ENCODE measurements around the gene CALM3. TPM values are rescaled to one million over a fixed set of nuclear protein-coding genes. Genes with fewer than 3 reads are reported as not detected.

CALM3 gene
- total and polyA plus RNA-seq, 2 experiments from 2014 or later, result 148 to 215 TPM

GRCh38 chr19:46611776-46612175 is 10.6 kb downstream of the CALM3 start:
- Histone ChIP-seq H3F3A (replicated peaks; ENCODE audit: low read depth) (no peaks in the 10 kb centered on the region), H3K4me1 (ENCODE audit: insufficient read depth) (no peaks in the 10 kb centered on the region), H3K79me2 (replicated peaks; ENCODE audit: insufficient read depth) (no peaks in the 10 kb centered on the region), H3K27me3 (ENCODE audit: insufficient read depth) (no peaks in the 10 kb centered on the region), H3K36me3 (ENCODE audit: insufficient read depth) (peaks cover 16% of the 10 kb centered on the region; the same call in 1 of the 2 replicates), H3K4me2 (no peak overlapping the region), H3K4me3 (no peak overlapping the region), H2AFZ (no peak overlapping the region), H4K20me1 (replicated peaks; ENCODE audit: insufficient read depth) (0 out of 2 replicates have a peak, but pooled peaks cover 4% of the 10 kb centered on the region), H3K27ac (ENCODE audit: low read depth) (no peak overlapping the region), H3K9me2 (ENCODE audit: insufficient read depth) (no peaks in the 10 kb centered on the region)
- no peak for DNase-seq (ENCODE audit: low spot score)
- Mint-ChIP-seq H3K27me3 (ENCODE audit: insufficient read depth, low read depth, poor library complexity) (peaks cover 9% of the 10 kb centered on the region), H3K36me3 (ENCODE audit: low read depth) (peaks cover 35% of the 10 kb centered on the region), H3K27ac (no peak overlapping the region), H3K4me1 (peaks cover 9% of the 10 kb centered on the region), H3K4me3 (no peak overlapping the region), H3K9me3 (no peaks in the 10 kb centered on the region)
- ATAC-seq, result no peak
- TF ChIP-seq, protein P1, sequence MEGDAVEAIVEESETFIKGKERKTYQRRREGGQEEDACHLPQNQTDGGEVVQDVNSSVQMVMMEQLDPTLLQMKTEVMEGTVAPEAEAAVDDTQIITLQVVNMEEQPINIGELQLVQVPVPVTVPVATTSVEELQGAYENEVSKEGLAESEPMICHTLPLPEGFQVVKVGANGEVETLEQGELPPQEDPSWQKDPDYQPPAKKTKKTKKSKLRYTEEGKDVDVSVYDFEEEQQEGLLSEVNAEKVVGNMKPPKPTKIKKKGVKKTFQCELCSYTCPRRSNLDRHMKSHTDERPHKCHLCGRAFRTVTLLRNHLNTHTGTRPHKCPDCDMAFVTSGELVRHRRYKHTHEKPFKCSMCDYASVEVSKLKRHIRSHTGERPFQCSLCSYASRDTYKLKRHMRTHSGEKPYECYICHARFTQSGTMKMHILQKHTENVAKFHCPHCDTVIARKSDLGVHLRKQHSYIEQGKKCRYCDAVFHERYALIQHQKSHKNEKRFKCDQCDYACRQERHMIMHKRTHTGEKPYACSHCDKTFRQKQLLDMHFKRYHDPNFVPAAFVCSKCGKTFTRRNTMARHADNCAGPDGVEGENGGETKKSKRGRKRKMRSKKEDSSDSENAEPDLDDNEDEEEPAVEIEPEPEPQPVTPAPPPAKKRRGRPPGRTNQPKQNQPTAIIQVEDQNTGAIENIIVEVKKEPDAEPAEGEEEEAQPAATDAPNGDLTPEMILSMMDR (conservative IDR thresholded peaks at IDR 0.05; ENCODE audit: low read depth in 2 of 2), result no peak
- no peak for TF ChIP-seq CREB1 (CRISPR knock-in tag; IDR thresholded peaks at IDR 0.05; ENCODE audit: low read depth)
- TF ChIP-seq ZNF331 (CRISPR knock-in tag; IDR thresholded peaks at IDR 0.05; ENCODE audit: low read depth), result no peak
- TF ChIP-seq JUNB (IDR thresholded peaks at IDR 0.05; ENCODE audit: unreplicated experiment), result no peak
- no peak for TF ChIP-seq NANOG (IDR thresholded peaks at IDR 0.05; ENCODE audit: borderline replicate concordance)
- TF ChIP-seq, protein P2, sequence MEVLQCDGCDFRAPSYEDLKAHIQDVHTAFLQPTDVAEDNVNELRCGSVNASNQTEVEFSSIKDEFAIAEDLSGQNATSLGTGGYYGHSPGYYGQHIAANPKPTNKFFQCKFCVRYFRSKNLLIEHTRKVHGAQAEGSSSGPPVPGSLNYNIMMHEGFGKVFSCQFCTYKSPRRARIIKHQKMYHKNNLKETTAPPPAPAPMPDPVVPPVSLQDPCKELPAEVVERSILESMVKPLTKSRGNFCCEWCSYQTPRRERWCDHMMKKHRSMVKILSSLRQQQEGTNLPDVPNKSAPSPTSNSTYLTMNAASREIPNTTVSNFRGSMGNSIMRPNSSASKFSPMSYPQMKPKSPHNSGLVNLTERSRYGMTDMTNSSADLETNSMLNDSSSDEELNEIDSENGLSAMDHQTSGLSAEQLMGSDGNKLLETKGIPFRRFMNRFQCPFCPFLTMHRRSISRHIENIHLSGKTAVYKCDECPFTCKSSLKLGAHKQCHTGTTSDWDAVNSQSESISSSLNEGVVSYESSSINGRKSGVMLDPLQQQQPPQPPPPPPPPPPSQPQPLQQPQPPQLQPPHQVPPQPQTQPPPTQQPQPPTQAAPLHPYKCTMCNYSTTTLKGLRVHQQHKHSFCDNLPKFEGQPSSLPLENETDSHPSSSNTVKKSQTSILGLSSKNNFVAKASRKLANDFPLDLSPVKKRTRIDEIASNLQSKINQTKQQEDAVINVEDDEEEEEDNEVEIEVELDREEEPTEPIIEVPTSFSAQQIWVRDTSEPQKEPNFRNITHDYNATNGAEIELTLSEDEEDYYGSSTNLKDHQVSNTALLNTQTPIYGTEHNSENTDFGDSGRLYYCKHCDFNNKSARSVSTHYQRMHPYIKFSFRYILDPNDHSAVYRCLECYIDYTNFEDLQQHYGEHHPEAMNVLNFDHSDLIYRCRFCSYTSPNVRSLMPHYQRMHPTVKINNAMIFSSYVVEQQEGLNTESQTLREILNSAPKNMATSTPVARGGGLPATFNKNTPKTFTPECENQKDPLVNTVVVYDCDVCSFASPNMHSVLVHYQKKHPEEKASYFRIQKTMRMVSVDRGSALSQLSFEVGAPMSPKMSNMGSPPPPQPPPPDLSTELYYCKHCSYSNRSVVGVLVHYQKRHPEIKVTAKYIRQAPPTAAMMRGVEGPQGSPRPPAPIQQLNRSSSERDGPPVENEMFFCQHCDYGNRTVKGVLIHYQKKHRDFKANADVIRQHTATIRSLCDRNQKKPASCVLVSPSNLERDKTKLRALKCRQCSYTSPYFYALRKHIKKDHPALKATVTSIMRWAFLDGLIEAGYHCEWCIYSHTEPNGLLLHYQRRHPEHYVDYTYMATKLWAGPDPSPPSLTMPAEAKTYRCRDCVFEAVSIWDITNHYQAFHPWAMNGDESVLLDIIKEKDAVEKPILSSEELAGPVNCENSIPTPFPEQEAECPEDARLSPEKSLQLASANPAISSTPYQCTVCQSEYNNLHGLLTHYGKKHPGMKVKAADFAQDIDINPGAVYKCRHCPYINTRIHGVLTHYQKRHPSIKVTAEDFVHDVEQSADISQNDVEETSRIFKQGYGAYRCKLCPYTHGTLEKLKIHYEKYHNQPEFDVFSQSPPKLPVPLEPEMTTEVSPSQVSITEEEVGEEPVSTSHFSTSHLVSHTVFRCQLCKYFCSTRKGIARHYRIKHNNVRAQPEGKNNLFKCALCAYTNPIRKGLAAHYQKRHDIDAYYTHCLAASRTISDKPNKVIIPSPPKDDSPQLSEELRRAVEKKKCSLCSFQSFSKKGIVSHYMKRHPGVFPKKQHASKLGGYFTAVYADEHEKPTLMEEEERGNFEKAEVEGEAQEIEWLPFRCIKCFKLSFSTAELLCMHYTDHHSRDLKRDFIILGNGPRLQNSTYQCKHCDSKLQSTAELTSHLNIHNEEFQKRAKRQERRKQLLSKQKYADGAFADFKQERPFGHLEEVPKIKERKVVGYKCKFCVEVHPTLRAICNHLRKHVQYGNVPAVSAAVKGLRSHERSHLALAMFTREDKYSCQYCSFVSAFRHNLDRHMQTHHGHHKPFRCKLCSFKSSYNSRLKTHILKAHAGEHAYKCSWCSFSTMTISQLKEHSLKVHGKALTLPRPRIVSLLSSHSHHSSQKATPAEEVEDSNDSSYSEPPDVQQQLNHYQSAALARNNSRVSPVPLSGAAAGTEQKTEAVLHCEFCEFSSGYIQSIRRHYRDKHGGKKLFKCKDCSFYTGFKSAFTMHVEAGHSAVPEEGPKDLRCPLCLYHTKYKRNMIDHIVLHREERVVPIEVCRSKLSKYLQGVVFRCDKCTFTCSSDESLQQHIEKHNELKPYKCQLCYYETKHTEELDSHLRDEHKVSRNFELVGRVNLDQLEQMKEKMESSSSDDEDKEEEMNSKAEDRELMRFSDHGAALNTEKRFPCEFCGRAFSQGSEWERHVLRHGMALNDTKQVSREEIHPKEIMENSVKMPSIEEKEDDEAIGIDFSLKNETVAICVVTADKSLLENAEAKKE (CRISPR knock-in tag; IDR thresholded peaks at IDR 0.05), result no peak
- TF ChIP-seq EZH2phosphoT487 (IDR thresholded peaks at IDR 0.05; ENCODE audit: unreplicated experiment), result no peak
- TF ChIP-seq STAT1 (IDR thresholded peaks at IDR 0.05; ENCODE audit: unreplicated experiment), result no peak
- TF ChIP-seq POLR2AphosphoS5 (IDR thresholded peaks at IDR 0.05; ENCODE audit: low read depth), result no peak
- TF ChIP-seq ETS1 (IDR thresholded peaks at IDR 0.05), result no peak
- TF ChIP-seq ZNF114 (CRISPR knock-in tag; IDR thresholded peaks at IDR 0.05), result no peak
- TF ChIP-seq, protein P3, sequence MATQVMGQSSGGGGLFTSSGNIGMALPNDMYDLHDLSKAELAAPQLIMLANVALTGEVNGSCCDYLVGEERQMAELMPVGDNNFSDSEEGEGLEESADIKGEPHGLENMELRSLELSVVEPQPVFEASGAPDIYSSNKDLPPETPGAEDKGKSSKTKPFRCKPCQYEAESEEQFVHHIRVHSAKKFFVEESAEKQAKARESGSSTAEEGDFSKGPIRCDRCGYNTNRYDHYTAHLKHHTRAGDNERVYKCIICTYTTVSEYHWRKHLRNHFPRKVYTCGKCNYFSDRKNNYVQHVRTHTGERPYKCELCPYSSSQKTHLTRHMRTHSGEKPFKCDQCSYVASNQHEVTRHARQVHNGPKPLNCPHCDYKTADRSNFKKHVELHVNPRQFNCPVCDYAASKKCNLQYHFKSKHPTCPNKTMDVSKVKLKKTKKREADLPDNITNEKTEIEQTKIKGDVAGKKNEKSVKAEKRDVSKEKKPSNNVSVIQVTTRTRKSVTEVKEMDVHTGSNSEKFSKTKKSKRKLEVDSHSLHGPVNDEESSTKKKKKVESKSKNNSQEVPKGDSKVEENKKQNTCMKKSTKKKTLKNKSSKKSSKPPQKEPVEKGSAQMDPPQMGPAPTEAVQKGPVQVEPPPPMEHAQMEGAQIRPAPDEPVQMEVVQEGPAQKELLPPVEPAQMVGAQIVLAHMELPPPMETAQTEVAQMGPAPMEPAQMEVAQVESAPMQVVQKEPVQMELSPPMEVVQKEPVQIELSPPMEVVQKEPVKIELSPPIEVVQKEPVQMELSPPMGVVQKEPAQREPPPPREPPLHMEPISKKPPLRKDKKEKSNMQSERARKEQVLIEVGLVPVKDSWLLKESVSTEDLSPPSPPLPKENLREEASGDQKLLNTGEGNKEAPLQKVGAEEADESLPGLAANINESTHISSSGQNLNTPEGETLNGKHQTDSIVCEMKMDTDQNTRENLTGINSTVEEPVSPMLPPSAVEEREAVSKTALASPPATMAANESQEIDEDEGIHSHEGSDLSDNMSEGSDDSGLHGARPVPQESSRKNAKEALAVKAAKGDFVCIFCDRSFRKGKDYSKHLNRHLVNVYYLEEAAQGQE (IDR thresholded peaks at IDR 0.05; ENCODE audit: unreplicated experiment), result no peak
- TF ChIP-seq EZH2 (IDR thresholded peaks at IDR 0.05; ENCODE audit: low read depth, unreplicated experiment), result no peak

Measured in GM23338 (cell line).